Endometrial microvascular endothelial cells (primary cell): ENCODE results near the gene SETD4. TPM values are rescaled to one million over a fixed set of nuclear protein-coding genes. Genes with fewer than 3 reads are reported as not detected.
"Not testable (repeated sequence)": the region's sequence is repeated elsewhere in the genome, so short reads cannot be mapped to it uniquely, and the experiment has no call there.

Source experiments
- in situ Hi-C: cut with HindIII; loops from 2 replicates; pipeline ENCODE4 v1.10.0; 2017; ENCODE audit warnings: low sequenced_read_pairs, low pct_unique_long_range_greater_than_20kb; ENCODE audit errors: inconsistent ontology term
- total RNA-seq: library from RNA; depleted of rRNA; stranded (reverse); fragments of >200 nt; gene quantifications from one replicate; pipeline ENCODE4 v1.2.3, GENCODE V29; 2015; ENCODE audit errors: inconsistent ontology term

SETD4 gene
- total RNA-seq, 1 donor from 2014 or later = 25.9 TPM

DNA sequence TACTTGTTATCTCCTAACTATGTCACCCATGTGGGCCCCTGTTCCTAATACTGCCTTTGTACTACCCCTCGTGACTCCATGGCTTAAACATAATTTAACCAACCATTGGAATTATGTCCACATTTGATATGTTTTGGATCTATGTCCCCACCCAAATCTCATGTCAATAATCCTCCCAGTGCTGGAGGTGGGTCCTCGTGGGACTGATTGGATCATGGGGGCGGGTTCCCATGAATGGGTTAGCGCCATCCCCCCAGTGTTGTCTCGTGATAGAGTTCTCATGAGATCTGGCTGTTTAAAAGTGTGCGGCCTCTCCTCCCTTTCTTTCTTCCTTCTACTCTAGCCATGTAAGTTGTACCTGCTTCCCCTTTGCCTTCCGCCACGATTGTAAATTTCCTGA lies 19.3 kb upstream of the SETD4 start:
- in situ Hi-C loops = no loop called here

DNA sequence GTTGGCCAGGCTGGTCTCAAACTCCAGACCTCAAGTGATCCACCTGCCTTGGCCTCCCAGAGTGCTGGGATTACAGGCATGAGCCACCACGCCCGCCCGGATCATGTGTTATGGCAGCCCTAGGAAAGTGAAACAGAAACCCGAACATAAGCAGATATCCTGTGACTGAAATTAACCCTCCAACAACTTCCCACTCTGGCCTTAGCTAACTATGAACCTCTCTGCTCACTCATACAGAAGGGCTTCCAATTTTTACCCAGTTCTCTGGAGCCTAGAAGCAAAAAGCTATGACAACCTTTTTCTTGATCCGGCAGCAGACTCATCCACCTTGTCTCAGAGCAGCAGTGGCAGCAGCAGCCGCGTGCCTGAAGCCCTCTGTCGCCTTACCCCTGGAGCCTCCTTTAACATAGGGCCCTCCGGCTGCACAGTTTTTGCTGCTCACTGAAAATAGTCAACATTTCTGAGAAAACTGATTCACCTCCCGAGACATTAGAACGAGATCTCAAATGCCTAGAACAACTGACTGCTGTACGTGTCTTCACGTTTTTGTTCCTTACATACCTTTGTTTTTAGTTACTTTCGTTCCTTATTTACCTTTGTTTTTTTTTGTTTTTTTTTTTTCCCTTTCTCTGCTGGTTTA lies 18.8 kb upstream of the SETD4 start:
- in situ Hi-C loops = no loop called here

DNA sequence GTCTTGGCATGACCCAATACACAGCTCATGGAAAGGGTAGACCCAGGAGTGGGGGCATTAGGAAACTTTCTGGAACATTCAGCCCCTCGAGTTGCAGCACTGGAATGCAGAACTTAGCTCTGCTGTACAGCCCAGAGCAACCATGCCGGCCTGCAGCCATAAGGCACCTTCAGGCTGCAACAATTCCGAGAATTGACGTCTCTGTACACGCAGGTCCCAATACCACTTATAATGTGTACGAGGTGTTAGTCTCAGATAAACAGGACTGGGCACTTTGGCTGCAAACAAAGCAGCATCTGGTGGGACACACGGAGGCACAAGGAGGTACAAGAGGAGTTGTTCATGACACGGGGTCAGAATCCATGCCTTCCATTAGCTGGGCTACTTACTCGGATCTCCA lies 17.4 kb upstream of the SETD4 start:
- in situ Hi-C loops = no loop called here

DNA sequence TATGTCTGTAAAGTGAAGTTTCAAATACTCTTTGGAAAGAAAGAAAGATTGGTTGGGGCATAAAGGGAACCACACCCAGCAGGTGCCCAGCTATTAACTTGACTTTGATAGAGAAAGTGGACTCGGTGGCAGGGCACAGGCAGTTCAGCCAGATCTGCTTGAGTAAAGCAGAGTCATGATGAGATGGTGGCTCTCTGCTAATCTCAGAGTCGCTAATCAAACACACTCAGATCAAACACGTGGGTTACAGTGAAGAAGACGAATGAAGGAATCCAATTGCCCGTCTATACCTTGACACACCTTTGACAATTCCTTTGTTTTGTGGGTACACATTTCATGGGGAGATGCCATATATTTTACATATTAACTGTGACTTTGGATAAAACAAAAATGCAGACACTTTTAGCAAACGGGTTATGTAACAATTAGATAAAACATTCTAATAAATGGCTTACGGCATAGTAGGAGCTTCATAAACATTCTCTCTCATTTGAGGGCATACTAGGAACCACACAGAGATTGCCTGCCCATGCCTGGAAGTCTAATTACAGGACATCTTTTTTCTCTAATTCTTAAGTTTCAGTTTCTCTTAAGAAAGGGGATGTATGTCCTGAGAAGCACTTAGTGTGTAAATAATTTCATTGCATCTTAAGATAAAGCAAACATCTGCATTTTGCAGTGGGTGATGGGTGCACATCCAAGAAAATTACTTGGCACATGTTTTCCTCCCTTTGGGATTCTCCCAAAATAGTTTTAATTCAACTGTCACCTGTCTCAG lies 16.7 kb upstream of the SETD4 start:
- in situ Hi-C loops = no loop called here

DNA sequence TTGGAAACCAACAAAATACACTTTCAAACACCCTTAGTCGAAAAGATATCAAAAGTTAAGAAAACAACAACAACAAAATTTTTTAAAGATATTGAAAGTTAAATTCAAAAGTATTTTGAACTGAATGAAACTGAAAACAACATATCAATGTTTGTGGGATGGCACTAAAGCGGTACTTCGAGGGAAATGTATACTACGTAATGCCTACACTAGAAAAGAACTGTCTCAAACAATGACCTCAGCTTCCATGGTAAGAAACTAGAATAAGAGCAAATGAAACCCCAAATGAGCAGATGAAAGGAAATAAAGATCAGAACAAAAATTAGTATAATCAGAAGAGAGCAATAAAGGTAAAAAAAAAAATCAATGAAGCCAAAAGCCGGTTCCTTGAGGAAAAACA lies 15.6 kb upstream of the SETD4 start:
- in situ Hi-C loops = no loop called here

DNA sequence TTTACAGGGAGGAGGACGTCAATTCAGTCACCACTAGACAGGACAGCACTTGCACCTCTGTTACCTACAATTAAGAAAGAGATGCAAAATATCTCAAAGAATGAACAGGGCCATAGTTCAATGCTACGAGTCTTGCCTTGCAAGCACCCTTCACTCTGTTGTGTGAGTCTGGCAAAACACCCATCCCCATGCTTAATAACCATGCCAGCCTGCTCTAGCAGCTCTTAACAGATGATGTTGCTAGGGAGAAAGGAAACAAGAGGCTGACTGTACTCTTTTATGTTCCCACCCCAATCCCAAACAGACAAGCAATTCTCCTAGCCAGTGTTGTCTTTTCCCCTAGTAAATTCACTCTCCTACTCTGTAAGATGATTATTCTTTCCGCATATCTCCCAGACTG lies 14.8 kb upstream of the SETD4 start:
- in situ Hi-C loops = no loop called here

DNA sequence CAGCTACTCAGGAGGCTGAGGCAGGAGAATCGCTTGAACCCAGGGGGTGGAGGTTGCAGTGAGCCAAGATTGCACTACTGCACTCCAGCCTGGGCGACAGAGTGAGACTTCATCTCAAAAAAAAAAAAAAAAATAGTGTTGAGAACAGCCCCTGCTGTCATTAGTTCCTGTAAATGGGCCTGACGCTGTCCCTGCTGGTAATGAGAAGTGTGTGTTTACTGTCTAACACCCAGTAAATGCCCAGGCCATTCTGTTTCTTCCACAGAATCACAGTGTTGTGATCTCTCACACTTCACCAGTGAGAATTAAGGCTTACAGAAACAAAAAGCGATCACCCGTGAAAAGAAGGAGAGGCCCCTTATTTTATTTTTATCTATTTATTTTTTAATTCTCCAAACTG lies 13.6 kb upstream of the SETD4 start:
- in situ Hi-C loops = not testable (repeated sequence)

DNA sequence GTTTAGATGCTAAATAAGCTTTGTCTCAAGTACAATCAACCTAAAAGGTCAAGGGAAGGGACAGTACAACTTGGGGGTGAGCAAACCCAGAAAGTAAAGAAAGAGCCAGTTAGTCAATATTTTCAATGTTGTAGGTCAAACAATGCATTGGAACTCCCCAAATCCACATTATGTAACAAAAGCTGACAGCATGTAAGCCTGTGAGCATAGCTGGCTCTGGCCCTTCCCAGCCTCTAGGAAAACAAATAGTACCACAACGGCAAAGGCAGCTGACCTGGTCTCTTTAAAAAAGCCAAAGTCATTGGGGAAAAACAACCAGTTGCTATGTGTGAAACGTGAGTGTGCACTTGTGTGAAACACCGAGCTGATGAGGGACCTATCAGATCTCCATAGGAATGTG lies 12.9 kb upstream of the SETD4 start:
- in situ Hi-C loops = no loop called here

DNA sequence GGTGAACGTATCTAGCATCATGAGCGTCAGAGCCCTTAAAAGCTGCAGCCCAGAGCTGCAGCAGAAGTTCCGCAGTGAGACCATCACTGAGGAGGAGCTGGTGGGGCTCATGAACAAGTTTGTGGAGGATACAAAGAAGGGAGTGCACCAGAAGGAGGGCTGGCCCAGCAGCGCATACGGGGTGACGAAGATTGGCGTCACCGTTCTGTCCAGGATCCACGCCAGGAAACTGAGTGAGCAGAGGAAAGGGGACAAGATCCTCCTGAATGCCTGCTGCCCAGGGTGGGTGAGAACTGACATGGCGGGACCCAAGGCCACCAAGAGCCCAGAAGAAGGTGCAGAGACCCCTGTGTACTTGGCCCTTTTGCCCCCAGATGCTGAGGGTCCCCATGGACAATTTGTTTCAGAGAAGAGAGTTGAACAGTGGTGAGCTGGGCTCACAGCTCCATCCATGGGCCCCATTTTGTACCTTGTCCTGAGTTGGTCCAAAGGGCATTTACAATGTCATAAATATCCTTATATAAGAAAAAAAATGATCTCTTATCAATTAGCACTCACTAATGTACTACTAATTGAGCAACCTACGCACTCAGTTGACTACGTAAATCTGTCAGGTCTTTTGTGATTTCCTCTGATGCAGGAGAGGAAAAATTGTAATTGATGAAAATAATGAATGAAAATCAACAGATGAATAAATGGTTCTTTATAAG lies 12.3 kb upstream of the SETD4 start:
- in situ Hi-C loops = no loop called here

DNA sequence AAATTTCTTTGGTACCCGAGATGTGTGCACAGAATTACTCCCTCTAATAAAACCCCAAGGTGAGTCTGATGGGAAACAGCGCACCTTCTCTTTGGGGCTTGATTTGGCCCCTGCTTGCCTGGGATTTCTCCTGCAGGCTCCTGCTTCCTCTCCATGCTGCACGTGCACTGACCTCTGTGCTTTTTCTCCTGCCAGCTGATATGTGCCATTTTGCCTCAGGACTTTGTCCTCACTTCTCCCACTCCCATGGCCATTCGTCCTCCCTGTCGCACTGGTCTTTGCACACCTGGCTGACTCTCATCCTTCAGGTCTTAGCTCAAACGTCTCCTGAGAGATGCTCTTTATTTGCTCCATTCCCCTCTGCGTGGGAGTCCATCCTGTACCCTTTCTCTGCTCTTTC lies 10.7 kb upstream of the SETD4 start:
- in situ Hi-C loops = no loop called here

DNA sequence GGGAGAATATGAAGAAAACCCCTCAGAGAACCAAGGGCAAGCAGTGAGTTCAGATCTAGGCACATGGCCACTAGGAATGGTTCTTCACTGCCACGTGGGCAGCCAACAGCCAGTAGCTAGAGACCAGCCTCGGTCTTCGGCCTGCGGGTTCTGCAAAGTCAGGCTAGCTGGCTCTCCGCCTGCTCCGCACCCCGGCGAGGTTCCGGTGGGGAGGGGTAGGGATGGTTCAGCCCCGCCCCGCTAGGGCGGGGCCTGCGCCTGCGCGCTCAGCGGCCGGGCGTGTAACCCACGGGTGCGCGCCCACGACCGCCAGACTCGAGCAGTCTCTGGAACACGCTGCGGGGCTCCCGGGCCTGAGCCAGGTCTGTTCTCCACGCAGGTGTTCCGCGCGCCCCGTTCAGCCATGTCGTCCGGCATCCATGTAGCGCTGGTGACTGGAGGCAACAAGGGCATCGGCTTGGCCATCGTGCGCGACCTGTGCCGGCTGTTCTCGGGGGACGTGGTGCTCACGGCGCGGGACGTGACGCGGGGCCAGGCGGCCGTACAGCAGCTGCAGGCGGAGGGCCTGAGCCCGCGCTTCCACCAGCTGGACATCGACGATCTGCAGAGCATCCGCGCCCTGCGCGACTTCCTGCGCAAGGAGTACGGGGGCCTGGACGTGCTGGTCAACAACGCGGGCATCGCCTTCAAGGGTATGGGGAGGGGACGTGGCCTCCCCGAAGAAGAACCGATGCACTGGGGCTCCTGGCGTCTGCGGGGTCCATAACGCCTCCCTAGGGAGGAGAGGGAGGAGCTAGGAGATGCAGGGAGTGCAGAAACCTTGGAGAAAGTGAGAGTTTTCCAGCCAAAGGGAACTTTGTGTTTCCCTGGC lies 9.6 kb upstream of the SETD4 start, which contains the start of gene CBR1:
Gene CBR1 (plus strand): TSS at position 312 of the 871 bp plus-strand sequence. CDS start 92 bp downstream, at position 404.
- in situ Hi-C loops = no loop called here

DNA sequence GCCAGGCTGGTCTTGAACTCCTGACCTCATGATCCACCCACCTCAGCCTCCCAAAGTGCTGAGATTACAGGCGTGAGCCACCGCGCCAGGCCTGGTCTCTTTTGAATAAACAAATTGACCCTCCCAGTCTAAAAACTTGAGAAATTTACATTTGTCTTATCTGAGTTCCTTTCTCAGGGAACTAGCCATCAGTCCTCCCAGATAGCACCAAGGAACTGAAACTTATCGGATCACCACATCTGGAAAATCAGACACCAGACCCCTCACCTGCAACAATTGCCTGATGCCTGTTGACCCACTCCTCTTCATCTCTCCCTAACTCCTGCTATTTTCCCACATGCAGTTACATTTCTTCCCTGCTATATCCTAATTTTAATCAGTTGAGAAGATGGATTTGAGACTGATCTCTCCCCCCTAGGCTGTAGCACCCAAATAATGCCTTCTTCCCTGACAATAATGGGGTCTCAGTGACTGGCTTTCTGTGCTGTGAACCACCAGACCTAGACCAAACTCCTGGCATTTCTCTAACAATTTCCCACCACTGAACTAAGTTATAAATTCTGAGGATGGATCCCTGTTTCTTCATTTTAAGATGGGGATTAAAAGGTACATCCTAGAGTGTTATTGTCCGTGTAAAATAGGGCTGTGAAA lies 8.5 kb upstream of the SETD4 start:
- in situ Hi-C loops = no loop called here

DNA sequence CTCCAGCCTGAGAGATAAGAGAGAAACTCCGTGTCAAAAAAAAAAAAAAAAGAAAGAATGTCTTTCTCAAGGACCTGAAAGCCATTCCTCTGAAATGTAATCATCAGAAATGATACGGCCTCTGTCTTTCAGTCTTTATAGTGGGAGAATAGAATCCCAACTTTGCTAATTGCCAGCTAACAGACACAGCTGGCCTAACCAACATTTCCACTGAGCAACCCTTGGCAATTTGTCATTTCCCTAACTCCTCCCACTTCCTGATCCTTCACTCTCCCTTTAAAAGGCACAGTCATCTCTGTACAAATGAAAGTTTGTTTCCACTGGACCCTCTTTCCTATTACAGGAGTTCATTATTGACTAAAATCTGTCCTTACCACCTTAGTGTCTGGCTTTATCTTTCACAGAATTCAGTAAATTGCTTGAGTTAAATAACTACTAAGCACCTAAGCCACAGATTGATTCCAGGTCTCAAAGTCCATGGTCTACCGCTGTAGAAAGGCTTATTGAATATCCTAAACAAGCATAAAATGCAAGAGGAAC lies 5.2 kb upstream of the SETD4 start:
- in situ Hi-C loops = no loop called here

DNA sequence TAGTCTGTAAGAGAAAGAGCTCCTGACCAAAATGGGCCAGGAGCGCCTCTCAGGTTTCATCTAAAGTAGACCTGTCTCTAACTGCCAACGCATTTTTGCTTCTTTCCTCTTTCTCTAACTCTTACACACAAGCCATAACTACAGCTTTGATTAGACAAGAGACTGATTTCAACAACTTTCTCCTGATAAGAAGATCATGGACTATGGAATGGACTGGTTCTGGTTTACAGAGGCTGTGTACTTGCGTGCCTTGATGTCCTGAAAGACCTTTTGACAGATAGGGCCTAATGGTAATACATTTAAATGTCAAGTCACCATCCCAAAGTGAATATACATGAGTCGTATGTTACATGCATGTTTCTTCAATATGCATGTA lies 3.7 kb upstream of the SETD4 start:
- in situ Hi-C loops = no loop called here

DNA sequence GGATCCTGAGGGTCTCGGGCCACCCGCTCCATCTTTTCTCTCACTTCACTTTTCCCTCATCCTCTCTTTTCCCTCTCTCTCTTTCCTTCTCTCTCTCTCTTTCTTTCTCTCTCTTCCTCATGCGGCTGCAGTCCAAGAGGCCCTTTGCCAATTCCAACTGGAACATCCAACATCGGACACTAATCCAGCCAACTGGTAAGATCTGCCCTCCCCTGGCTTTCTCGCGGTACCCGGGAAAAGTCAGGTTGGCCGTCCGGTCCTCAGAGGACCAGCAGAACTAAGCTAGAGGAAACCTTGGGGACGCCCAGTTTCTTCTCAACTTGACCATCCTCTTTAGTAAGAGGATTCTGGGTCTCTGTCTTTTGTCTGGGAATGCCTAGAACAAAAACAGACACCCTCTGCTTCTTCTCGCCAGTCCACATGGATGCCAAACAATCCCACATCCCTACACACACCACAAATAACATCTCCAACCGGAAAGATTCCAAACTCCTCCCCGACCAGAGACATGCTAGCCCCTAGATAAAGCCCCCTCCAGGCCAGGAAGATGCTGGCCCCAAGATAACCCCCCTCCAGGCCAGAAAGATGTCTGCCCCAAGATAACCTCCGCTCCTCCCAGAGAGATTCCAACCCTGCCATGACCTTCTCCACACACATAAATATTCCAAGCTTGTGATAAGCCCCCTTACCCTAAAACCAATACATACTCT lies 3.2 kb upstream of the SETD4 start:
- in situ Hi-C loops = no loop called here

DNA sequence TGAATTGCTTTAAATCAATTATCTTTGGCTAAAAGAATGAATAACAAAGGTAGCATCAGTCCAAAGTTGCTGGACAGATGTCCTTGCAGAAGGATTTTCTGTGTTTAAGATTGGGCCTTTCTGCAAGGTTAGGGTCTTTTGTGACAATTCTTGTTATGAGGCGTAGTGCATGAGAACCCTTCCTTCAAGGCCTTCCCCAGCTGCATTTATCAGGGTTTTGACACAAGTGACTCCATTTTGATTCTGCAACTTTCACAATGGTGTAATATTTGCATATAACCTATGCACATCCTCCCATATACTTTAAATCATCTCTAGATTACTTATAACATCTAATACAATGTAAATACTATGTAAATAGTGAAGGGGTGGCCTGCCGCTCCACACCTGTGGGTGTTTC lies 1.1 kb upstream of the SETD4 start:
- in situ Hi-C loops = no loop called here

DNA sequence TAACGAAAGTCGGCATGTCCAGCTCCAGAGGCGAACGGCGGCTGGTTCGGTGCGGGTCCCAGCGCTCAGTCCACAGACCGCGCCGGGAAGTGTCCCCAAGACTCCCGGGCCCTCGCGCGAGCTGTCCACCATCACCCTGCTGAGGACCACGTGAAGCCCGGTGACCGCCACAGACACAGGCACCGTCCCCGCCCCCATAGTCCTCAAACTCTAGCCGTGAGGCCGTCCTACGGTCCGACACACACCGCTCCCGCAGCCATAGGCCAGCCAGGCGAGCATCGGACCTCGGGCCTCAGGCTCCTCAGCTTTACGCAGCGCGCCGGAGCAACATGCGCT lies 535 bp downstream of the SETD4 start:
- in situ Hi-C loops = no loop called here

DNA sequence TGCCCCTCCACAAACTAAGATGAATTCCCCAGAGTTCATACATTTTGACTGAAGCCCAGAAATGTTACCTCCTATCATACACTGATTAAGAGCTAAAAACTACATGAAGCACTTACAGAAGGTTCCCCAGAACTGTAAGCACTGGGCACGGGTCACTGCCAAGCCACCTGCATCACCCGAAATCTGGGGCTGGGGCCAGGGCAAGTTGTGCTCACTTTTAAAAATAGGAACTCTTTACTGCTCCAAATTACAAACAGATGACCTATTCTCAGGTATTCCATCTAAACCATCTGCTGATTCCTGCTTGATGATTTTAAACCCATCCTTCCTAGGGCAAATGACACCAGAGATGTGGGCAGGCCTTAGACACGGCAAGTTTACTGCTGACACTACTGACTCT lies 4.8 kb downstream of the SETD4 start:
- in situ Hi-C loops = no loop called here
